Stimulated activated CD4-positive, alpha-beta T cell treated with anti-CD3 and anti-CD28 coated beads, Interleukin-15, amount 100 ng/mL, for 24 hours (primary cell): Measurements from ENCODE around the gene B3GAT2.
"Not testable (repeated sequence)": the region's sequence is repeated elsewhere in the genome, so short reads cannot be mapped to it uniquely, and the experiment has no call there.

Source experiments
- DNase-seq: peaks from one replicate; pipeline ENCODE4 v3.0.0-alpha.2; 2020

B3GAT2 gene

DNA sequence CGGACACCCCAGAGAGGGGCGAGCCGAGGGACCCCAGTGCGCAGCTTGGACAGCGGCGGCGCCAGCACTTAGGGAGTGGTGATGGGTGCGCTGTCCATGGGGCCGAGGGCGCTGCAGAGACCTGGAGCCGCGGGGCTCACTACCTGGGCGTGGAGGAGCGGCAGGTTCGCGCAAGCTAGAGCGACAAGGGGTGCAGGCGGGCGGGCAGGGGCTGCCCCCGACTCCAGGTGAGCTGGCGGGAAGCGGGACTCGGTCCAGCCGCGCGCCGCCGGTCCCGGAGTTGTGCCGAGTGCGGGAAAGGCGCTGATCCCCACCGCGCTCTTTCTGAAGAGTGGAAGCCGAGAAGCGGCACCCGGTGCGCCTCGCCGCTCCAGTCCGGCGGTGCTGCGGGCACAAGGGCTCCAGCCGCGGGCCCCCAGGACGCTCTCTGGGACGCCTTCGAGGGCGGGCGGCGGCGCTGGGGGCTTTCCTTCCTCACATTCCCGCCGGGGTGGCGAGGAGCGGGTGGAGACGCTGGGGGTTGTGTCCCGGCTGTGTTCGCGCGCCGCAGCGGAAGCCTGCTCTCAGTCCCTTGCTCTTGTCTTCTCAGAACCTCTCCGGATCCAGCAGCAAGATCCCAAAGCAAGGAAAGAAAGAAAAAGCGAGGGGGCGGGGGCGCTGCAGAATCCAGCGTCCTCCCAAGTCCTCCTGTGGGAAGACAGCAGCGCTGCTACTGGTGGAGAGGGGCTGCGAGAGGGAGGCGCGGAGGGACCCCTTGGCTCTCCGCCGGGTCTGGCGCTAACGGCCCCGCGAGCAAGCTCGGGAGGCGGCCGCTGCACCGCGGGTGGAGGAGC is at the start of gene B3GAT2:
Gene B3GAT2, minus strand, starts transcription at position 610 of the 833 bp plus-strand sequence. CDS start 631 bp downstream, outside the sequence.
- peak; percentile 23 for DNase-seq

DNA sequence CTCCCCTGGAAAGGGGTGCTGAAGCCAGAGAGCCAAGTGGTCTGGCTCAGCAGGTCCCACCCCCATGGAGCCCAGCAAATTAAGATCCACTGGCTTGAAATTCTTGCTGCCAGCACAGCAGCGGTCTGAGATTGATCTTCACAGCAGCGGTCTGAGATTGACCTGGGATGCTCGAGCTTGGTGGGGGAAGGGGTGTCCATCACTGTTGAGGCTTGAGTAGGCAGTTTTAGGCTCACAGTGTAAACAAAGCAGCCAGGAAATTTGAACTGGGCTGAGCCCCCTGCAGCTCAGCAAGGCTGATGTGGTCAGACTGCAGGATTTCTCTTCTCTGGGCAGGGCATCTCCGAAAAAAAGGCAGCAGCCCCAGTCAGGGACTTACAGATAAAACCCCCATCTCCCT is 41.3 kb upstream of the B3GAT2 start:
- no peak for DNase-seq

DNA sequence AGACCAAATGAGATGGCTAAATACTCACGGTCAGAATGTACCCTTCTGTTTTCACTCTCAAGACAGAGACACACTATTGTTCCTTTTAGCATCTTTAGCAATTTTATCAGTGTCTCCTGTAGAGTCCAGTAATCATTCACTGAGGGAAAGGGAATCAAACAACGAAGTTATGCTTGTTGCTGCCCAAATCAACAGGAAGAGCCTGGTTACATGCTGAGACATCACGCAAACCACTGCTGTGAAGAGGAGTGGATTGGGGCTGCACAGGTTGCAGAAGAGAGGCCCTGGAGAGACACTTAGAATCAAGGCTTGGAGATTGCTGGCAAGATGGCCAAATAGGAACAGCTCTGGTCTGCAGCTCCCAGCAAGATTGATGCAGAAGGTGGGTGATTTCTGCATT is 40.5 kb upstream of the B3GAT2 start:
- DNase-seq, result no peak

DNA sequence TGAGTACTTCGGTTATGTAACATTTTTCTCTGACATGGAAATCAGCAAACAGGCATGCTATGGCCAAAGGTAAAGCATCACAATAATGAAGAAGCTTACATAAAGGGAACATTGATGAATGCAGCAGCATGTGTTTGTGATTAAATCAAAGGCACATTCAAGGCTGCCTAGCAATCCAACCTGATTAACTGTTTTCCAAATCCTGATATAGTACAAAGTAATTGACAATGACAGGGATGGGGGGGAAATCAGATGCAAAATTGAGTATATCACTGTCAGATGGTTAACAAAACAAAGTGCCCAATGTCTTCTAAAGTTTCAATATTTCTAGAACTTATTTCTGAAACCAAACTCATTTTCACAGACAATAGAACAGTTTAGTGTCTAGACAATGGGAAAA is 39.2 kb upstream of the B3GAT2 start:
- DNase-seq, result no peak

DNA sequence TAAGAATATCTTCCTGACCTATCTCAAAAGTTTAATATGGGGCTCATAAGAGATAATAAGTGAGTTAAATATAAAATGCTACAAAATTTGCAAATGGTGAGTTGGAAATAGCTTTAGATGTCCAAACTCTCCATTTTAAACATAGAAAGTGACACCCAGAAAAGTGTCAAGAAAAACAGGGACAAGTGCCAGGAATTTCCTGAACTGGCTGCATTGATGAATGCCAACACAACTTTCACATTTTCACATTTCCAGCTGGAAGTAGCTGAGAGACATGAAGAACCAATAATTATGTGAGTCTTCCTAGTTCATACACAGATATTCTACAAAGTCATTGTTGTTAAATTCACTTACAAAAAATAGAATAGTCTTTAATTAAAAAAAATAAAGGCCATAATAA is 38.6 kb upstream of the B3GAT2 start:
- no peak for DNase-seq

- no peak for DNase-seq
Observed at GRCh38 chr6:70991253-70991652, 34.4 kb upstream of the B3GAT2 start.

GRCh38 chr6:70985156-70985555 is 28.3 kb upstream of the B3GAT2 start:
- DNase-seq, result no peak

DNA sequence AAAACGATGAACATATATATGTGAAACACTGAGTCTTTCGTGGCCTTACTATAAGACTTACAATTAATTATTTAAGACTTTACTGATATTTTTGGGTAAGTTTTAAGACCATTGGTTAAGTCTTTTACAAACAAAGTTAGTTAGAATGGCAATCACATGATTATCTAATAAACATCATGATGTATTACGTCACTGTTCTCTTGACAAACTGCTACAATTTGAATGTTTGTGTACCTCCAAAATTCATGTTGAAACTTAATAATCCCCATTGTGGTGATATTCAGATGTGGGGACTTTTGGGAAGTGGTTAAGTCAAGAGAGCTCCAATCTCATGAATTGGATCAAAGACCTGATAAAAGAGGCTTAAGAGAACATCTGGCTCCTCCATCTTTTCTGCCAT is 25.9 kb upstream of the B3GAT2 start:
- DNase-seq, result no peak

DNA sequence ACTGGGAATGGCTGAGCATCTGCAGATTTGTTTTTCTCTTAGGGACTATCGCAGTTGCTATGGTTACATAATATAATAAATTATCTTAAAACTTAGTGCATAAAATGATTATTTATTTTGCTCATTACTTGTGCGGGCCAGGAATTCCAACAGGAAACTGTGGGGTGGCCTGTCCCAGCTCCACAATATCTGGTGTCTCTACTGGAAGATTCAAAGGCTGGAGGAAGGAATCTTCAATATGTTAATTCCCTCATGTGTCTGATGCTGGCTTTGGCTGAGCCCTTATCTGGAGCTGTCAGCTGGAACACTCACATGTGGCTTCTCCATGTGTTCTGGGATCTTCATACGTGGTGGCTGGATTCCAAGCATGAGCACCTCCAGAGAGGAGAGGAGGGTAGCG is 23.9 kb upstream of the B3GAT2 start:
- no peak for DNase-seq

- DNase-seq, result no peak
Observed at GRCh38 chr6:70973604-70974003, 16.7 kb upstream of the B3GAT2 start.

DNA sequence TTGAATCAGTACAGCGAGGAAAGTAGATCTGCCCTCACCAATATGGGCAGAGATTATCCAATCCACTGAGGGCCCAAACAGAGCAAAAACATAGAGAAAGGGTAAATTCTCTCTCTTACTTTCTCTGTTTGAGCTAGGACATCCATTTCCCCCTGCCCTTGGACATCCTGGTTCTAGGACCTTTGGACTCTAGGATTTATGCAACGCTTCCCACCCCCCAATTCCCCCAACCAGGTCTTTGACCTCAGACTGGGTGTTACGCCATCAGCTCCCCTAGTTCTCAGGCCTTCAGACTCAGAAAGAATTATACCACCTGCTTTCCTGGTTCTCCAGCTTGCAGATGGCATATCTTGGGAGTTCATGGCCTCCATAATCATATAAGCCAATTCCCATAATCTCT is 10.2 kb upstream of the B3GAT2 start:
- DNase-seq, result no peak

DNA sequence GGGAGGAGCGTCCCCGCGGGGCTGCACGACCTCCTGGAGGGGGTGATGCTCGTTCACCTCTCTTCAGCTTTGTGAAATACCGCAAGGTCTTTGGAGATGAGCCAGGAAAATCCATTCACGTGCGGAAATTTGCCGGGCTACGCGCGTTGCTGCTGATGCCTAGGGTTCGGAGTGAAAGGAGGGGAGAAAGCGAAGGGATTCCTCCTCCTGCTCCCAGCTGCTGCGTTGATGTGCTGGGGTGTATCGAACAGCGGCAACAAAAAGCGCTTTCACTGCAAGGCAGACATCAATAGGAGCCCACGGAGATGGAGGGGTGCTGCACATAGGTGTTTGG is 391 bp upstream of the B3GAT2 start:
- peak; percentile 12 for DNase-seq

- DNase-seq, result no peak
Observed at GRCh38 chr6:70956191-70956450, 739 bp downstream of the B3GAT2 start.

DNA sequence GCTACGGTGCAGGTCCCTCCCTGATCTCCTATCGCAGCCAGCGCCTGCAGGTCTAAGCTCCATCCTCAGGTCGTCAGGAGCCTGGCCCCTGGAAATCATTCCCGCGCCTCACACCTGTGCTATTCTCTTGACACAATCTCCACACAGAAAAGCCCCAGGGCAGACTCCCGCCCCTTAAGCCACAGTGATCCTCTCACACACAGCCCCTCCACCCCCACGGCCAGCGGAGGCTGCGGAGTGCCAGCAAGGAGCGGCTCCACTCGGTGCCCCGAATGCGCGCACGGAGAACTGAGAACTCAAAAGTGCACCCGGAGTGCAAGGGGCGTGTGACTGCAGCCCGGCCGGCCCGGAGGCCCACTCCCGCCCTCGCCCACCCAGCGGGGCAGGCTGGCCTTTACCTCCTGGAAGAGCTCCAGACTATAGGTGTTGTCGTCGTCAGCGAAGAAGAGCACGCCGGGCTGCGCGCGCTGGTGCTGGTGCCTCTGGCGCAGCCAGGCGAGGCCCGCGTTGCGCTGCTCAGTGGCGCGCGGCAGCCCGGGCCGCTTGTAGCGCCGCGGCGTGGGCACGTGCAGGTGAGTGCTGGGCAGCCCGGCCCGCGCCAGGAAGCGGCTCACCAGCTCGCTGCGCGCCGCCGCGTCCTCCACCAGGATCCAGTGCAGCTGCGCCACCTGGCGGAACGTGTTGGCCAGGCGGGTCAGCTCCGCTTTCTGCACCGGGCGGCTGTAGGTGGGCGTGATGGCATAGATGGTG is 1.2 kb downstream of the B3GAT2 start:
- DNase-seq, result peak; percentile 94

DNA sequence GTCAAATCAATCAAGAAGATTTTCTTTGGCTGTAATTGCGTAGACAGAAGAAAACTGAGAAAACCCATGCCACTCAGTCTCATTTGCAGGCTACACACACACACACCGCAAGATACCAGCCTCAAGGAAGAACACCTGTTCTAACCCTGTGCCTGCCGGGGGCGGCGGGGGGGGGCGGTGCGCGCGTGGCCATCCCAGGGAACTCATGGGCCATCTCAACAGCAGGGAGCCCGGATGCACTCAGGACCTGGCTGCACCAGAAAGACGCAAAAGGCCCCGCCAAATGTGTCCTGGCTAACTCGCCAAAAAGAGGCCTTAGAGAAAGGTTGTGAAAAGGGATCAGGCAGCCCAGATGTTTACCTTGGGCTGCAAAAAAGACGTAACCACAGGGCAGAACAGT is 2.1 kb downstream of the B3GAT2 start:
- no peak for DNase-seq

- DNase-seq, result no peak
Observed at GRCh38 chr6:70954176-70954575, 2.7 kb downstream of the B3GAT2 start.

DNA sequence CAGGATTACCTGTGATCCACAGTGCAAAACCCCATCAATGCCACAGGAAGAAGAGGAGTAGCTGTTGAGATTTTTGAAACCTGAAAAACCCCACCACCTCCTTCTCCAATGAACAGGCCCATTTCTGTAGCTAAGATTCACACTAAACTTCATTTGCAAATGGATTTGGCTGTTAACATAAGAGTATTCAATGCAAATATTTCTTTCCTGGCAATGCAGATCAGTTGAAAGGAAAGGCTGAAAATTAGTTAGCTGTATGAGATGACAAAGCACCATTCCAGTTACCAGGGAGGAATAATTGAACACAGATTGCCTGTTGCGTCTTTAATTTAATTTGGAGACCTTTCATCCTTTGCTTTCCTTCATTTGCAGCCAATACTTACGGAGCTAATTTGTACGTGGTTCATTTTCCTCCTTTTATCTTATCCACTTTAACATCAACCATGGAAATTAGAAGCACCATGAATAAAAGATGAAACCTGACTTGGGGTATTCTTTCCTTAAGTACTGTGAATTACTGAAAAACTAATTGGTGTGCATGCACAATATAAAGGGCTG is 4.2 kb downstream of the B3GAT2 start:
- DNase-seq, result no peak

DNA sequence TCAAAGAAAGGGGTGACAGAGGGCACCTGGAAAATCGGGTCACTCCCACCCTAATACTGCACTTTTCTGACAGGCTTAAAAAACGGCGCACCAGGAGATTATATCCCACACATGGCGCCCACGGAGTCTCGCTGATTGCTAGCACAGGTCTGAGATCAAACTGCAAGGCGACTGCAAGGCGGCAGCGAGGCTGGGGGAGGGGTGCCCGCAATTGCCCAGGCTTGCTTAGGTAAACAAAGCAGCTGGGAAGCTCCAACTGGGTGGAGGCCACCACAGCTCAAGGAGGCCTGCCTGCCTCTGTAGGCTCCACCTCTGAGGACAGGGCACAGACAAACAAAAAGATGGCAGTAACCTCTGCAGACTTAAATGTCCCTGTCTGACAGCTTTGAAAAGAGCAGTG is 12.5 kb downstream of the B3GAT2 start:
- not testable (repeated sequence) for DNase-seq

DNA sequence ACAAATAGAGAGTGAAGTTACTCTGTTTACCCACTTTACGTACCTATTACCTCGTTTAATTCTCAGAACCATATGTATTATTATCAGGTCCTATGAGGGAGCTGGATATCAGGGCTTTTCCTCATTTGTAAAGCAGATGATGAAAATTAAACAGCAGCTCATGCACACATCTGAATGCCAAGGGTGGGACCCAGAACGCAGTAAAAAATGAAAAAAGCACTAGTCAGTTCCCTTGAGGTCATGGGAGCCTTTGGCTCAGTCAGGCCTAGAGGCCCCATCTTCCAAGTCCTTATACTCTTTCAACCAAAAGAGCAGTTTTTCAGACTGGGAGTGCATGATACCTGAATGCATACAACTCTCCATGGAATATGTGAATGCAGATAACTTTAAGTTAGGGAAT is 23.0 kb downstream of the B3GAT2 start:
- no peak for DNase-seq

DNA sequence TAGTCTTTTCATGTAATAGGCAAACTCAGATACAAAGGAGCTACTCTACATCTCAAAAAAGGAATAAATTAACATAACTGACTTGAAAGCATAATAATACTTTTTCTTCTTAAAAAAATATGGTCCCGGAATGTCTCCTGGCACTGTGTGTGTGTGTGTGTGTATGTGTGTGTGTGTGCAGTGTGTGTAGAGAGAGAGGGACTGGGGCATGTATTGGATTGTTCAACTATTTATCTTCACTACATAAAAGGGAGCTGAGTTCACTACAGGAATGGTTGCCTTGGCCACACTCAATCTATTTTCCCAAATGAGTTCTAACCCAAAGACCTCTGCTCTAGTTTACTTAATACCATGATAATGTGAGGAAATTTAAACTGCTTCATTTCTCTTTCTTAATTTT is 51.1 kb downstream of the B3GAT2 start:
- no peak for DNase-seq

DNA sequence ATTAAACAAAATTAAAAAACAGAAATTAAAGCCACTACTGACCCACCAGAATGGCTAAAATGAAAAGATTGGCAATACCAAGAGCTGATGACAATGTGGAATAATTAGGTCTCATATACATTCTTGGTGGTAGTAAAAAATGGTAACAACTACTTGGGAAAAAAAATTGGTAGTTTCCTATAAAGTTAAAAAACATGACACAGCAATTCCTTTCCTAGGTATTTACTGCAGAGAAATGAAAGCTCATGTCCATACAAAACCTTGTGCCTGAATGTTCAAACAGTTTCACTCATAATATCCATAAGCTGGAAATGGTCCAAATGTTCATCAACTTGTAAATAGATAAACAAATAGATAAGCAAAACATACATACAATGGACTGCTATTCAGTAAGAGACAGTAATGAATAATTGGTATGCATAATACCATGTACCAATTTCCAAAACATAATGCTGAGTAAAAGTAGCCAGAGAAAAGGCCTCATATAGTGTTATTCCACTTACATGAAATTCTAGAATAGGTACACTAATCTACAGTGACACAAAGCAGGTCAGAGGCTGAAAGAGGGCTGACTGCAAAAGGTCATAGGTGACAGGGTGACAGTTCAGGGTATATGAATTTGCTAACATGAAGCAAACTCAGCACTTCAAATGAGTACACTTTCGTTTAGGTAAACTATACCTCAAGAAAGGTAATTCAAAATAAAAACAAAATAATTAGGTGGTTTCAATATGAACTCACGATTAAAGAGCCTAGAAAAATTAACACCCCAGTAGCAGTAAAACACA is 53.0 kb downstream of the B3GAT2 start:
- DNase-seq, result no peak

- no peak for DNase-seq
Observed at GRCh38 chr6:70901324-70901723, 55.5 kb downstream of the B3GAT2 start.

DNA sequence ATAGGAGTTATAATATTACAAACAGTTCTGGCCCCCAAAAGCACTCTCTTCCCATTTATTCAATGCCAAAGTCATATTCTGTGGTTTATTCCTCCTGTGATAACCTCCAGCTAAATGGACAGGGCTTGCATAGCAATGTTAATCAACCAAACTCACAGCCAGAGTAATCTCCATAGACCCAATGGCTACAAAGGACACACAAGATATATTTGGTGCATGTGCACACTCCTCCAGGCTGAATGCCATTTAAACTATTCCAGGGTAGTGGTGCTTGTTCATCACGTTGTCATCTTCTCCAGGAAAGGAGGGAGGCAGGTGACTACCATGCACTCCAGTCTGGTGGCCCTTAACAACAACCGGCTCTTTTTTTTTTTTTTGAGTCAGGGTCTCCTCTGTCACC is 56.8 kb downstream of the B3GAT2 start:
- DNase-seq, result no peak

- no peak for DNase-seq
Observed at GRCh38 chr6:70894001-70894400, 62.9 kb downstream of the B3GAT2 start.
